Measurements from ENCODE around the gene TBC1D22A.

DNA sequence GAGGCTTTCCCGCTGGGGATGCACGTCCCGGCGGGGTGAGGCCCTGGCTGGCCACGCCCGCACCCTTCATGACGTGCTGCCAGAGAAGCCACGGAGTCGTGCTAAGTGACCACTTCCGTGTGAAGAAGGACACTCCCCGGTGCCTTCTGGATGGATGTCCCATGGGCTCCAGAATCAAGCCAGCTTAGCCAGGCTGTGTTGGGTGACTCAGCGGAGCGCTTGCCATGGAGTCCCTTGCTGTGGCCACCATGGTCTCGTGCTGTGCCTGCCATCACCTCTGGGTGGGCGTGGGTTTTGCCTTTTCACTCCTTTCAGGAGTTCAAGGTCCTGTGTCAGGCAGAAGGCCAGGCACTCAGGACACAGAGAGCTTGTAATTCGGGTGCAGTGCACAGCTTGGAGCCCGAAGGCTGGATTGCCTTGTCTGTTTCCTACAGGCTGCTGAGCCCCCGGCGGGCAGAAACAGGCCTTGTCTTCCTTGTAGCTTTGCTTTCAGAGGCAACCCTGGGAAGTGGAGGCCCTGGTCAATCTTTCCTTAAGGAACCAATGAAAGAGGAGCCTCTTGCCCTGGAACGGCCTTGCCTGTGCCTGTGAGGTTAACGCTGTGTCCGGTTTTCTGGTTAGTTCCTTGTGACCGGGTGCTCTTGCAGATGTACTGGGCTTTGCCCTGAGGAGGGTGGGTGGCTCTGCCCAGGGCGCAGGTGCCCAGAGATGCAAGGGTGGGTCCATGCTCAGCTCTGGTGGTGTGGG, 268.6 kb downstream of the TBC1D22A start:
- TF ChIP-seq, protein P1, sequence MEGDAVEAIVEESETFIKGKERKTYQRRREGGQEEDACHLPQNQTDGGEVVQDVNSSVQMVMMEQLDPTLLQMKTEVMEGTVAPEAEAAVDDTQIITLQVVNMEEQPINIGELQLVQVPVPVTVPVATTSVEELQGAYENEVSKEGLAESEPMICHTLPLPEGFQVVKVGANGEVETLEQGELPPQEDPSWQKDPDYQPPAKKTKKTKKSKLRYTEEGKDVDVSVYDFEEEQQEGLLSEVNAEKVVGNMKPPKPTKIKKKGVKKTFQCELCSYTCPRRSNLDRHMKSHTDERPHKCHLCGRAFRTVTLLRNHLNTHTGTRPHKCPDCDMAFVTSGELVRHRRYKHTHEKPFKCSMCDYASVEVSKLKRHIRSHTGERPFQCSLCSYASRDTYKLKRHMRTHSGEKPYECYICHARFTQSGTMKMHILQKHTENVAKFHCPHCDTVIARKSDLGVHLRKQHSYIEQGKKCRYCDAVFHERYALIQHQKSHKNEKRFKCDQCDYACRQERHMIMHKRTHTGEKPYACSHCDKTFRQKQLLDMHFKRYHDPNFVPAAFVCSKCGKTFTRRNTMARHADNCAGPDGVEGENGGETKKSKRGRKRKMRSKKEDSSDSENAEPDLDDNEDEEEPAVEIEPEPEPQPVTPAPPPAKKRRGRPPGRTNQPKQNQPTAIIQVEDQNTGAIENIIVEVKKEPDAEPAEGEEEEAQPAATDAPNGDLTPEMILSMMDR (IDR thresholded peaks at IDR 0.05): no peak
- TF ChIP-seq POLR2A (IDR thresholded peaks at IDR 0.05): no peak
